Neuronal stem cell (in vitro differentiated cells): ENCODE data around the gene ZNF407.

Experiments
- DNase-seq: peaks from one replicate; pipeline ENCODE4 v3.0.0-alpha.2; 2013; ENCODE audit warnings: low spot score
- H2AFZ ChIP-seq: one replicate; pipeline ENCODE4 v1.6.1; 2013; ENCODE audit warnings: mild to moderate bottlenecking, low read length, inconsistent platforms
- H2AK5ac ChIP-seq: 2 replicates; pipeline ENCODE4 v1.6.1; 2013; ENCODE audit warnings: low read depth, mild to moderate bottlenecking, inconsistent platforms, low read length, moderate library complexity, mixed read lengths
- H2BK120ac ChIP-seq: 2 replicates; pipeline ENCODE4 v1.6.1; 2013; ENCODE audit warnings: low read depth, mild to moderate bottlenecking, inconsistent platforms, low read length, moderate library complexity, mixed read lengths
- H2BK12ac ChIP-seq: one replicate; pipeline ENCODE4 v1.6.1; 2013; ENCODE audit warnings: low read length, inconsistent platforms
- H2BK15ac ChIP-seq: 2 replicates; pipeline ENCODE4 v1.6.1; 2013; ENCODE audit warnings: mild to moderate bottlenecking, low read length, inconsistent platforms, mixed read lengths
- H2BK5ac ChIP-seq: one replicate; pipeline ENCODE4 v1.6.1; 2013; ENCODE audit warnings: inconsistent platforms, mild to moderate bottlenecking, low read length, moderate library complexity
- H3K14ac ChIP-seq: one replicate; pipeline ENCODE4 v1.6.1; 2013; ENCODE audit warnings: low read length, inconsistent platforms
- H3K18ac ChIP-seq: 2 replicates; pipeline ENCODE4 v1.6.1; 2013; ENCODE audit warnings: low read length, inconsistent platforms
- H3K23ac ChIP-seq: 2 replicates; pipeline ENCODE4 v1.6.1; 2013; ENCODE audit warnings: low read depth, mild to moderate bottlenecking, mixed read lengths, low read length, inconsistent platforms; ENCODE audit not compliant: poor library complexity
- H3K27ac ChIP-seq: replicated peaks from 3 replicates; pipeline ENCODE4 v1.5.1; 2013; ENCODE audit warnings: low read length, inconsistent platforms
- H3K27me3 ChIP-seq, 3 experiments: 2 replicates each; pipeline ENCODE4 v1.6.1; 2013; ENCODE audit warnings: low read length in 3 of 3, mild to moderate bottlenecking in 2 of 3, inconsistent platforms in 1 of 3, low read depth in 1 of 3, mixed read lengths in 1 of 3, moderate library complexity in 1 of 3; ENCODE audit not compliant: control insufficient read depth in 3 of 3, insufficient read depth in 3 of 3
- H3K36me3 ChIP-seq, 2 donors: replicated peaks in 1 of 2; 2 replicates each; pipeline ENCODE4 v1.6.1; 2013; ENCODE audit warnings: low read length in 2 of 2; ENCODE audit not compliant: control insufficient read depth in 2 of 2, insufficient read depth in 2 of 2
- H3K4ac ChIP-seq: 2 replicates; pipeline ENCODE4 v1.6.1; 2013; ENCODE audit warnings: inconsistent platforms, mild to moderate bottlenecking, low read length, moderate library complexity
- H3K4me1 ChIP-seq, 2 donors: 1 replicate in 1 of 2; 2 replicates in 1 of 2; pipeline ENCODE4 v1.6.1; 2013; ENCODE audit warnings: low read length in 2 of 2, low read depth in 1 of 2; ENCODE audit not compliant: control insufficient read depth in 2 of 2, insufficient read depth in 1 of 2
- H3K4me2 ChIP-seq: one replicate; pipeline ENCODE4 v1.6.1; 2013; ENCODE audit warnings: mild to moderate bottlenecking, low read length, inconsistent platforms; ENCODE audit not compliant: insufficient read depth, poor library complexity, severe bottlenecking
- H3K4me3 ChIP-seq, 2 donors: 2 replicates each; pipeline ENCODE4 v1.5.1; 2013; ENCODE audit warnings: low read length in 2 of 2, mild to moderate bottlenecking in 2 of 2, inconsistent platforms in 1 of 2, moderate library complexity in 1 of 2
- H3K79me1 ChIP-seq: one replicate; pipeline ENCODE4 v1.6.1; 2013; ENCODE audit warnings: low read depth, mild to moderate bottlenecking, inconsistent platforms, low read length, moderate library complexity
- H3K9ac ChIP-seq: one replicate; pipeline ENCODE4 v1.6.1; 2013; ENCODE audit warnings: mild to moderate bottlenecking, low read depth, low read length, inconsistent platforms; ENCODE audit not compliant: poor library complexity
- H3K9me3 ChIP-seq, 2 donors: replicated peaks in 1 of 2; 2 replicates each; pipeline versions ENCODE3 to v1.6.1; 2013; ENCODE audit warnings: low read length in 2 of 2, mild to moderate bottlenecking in 2 of 2, inconsistent platforms in 1 of 2, low read depth in 1 of 2, mixed read lengths in 1 of 2, moderate library complexity in 1 of 2; ENCODE audit not compliant: control insufficient read depth in 2 of 2, insufficient read depth in 1 of 2
- H4K8ac ChIP-seq: one replicate; pipeline ENCODE4 v1.6.1; 2013; ENCODE audit warnings: low read depth, mild to moderate bottlenecking, inconsistent platforms, low read length, moderate library complexity
- H4K91ac ChIP-seq: one replicate; pipeline ENCODE4 v1.6.1; 2013; ENCODE audit warnings: low read length, low read depth, mild to moderate bottlenecking, inconsistent platforms; ENCODE audit not compliant: poor library complexity
- WGBS, 2 donors: extraction: QIAGEN DNeasy Blood & Tissue Kit; methylation state at CpG; one replicate each; pipeline ENCODE4 v1.1.7; 2013; ENCODE audit warnings: missing lambda C conversion rate in 2 of 2, mixed read lengths in 1 of 2; ENCODE audit not compliant: insufficient read length in 2 of 2, insufficient replicate concordance in 1 of 2; ENCODE audit errors: extremely low coverage in 2 of 2; 5-methylcytosine and 5-hydroxymethylcytosine counted together

The ZNF407 gene

GRCh38 chr18:74926051-74926450 is 328.4 kb downstream of the ZNF407 start:
- Histone ChIP-seq H2AFZ (no peak overlapping the region), H3K9me3 (no peaks in the 10 kb centered on the region), H2AK5ac (no peak overlapping the region), H3K18ac (no peak overlapping the region), H3K9ac (no peak overlapping the region), H3K4me2 (no peak overlapping the region), H2BK120ac (no peak overlapping the region), H4K8ac (no peak overlapping the region), H2BK15ac (no peak overlapping the region), H3K4me1 (no peaks in the 10 kb centered on the region), H3K4ac (no peak overlapping the region), H3K27ac (no peak overlapping the region), H4K91ac (no peak overlapping the region), H2BK5ac (no peak overlapping the region), H2BK12ac (no peak overlapping the region), H3K36me3 (no peaks in the 10 kb centered on the region), H3K14ac (no peak overlapping the region), H3K79me1 (no peaks in the 10 kb centered on the region), H3K4me3 (no peak overlapping the region), H3K27me3 (no peaks in the 10 kb centered on the region), H3K23ac (no peak overlapping the region)
- WGBS, 2 donors, result no CpG with 5 or more reads among the region's 2 CpGs
- no peak for DNase-seq

GRCh38 chr18:74928194-74928968 is 330.7 kb downstream of the ZNF407 start:
- Histone ChIP-seq H2BK15ac (no peak overlapping the region), H3K23ac (no peak overlapping the region), H3K27ac (no peak overlapping the region), H3K4me1 (no peaks in the 10 kb centered on the region), H3K4ac (no peak overlapping the region), H3K18ac (no peak overlapping the region), H3K9ac (no peak overlapping the region), H3K14ac (no peak overlapping the region), H3K36me3 (no peaks in the 10 kb centered on the region), H3K4me2 (no peak overlapping the region), H2BK12ac (no peak overlapping the region), H2BK5ac (no peak overlapping the region), H2AK5ac (no peak overlapping the region), H2AFZ (no peak overlapping the region), H3K4me3 (no peak overlapping the region), H3K9me3 (no peaks in the 10 kb centered on the region), H2BK120ac (no peak overlapping the region), H3K79me1 (no peaks in the 10 kb centered on the region), H3K27me3 (no peaks in the 10 kb centered on the region), H4K91ac (no peak overlapping the region), H4K8ac (no peak overlapping the region)
- no peak for DNase-seq
- WGBS, 2 donors, result no CpG with 5 or more reads among the region's 4 CpGs

GRCh38 chr18:74929110-74929509 is 331.4 kb downstream of the ZNF407 start:
- Histone ChIP-seq H4K8ac (no peak overlapping the region), H3K9ac (no peak overlapping the region), H2BK5ac (no peak overlapping the region), H2AFZ (no peak overlapping the region), H3K4ac (no peak overlapping the region), H2BK15ac (no peak overlapping the region), H3K23ac (no peak overlapping the region), H3K14ac (no peak overlapping the region), H3K4me2 (no peak overlapping the region), H4K91ac (no peak overlapping the region), H3K79me1 (no peaks in the 10 kb centered on the region), H3K36me3 (no peaks in the 10 kb centered on the region), H2BK120ac (no peak overlapping the region), H3K4me1 (no peaks in the 10 kb centered on the region), H3K27me3 (no peaks in the 10 kb centered on the region), H2BK12ac (no peak overlapping the region), H3K9me3 (no peaks in the 10 kb centered on the region), H3K27ac (no peak overlapping the region), H3K4me3 (no peak overlapping the region), H2AK5ac (no peak overlapping the region), H3K18ac (no peak overlapping the region)
- no peak for DNase-seq
- no CpG with 5 or more reads among the region's 11 CpGs for WGBS, 2 donors

- Histone ChIP-seq H2BK15ac (no peak overlapping the region), H2BK12ac (no peak overlapping the region), H4K91ac (no peak overlapping the region), H3K36me3 (no peaks in the 10 kb centered on the region), H3K4me1 (no peaks in the 10 kb centered on the region), H3K9ac (no peak overlapping the region), H3K18ac (no peak overlapping the region), H2BK120ac (no peak overlapping the region), H3K27ac (no peak overlapping the region), H3K4me2 (no peak overlapping the region), H3K14ac (no peak overlapping the region), H2AFZ (no peak overlapping the region), H4K8ac (no peak overlapping the region), H3K9me3 (no peaks in the 10 kb centered on the region), H2AK5ac (no peak overlapping the region), H2BK5ac (no peak overlapping the region), H3K4ac (no peak overlapping the region), H3K4me3 (no peak overlapping the region), H3K79me1 (no peaks in the 10 kb centered on the region), H3K23ac (no peak overlapping the region), H3K27me3 (no peaks in the 10 kb centered on the region)
- no CpG with 5 or more reads among the region's 1 CpG for WGBS, 2 donors
- DNase-seq, result no peak
Measured at GRCh38 chr18:74930616-74931015, 332.9 kb downstream of the ZNF407 start.
